Mammary epithelial cell (primary cell): ENCODE measurements around the gene KLHDC7B.
"Not testable (repeated sequence)": the region's sequence is repeated elsewhere in the genome, so short reads cannot be mapped to it uniquely, and the experiment has no call there.

Source experiments
- CTCF ChIP-seq, 2 donors: IDR thresholded peaks in 1 of 2; conservative IDR thresholded peaks in 1 of 2; 2 replicates each; pipeline ENCODE4 v1.5.1; 2011 to 2012; ENCODE audit warnings: inconsistent platforms in 2 of 2, low read length in 2 of 2, mild to moderate bottlenecking in 2 of 2, control low read depth in 1 of 2, low read depth in 1 of 2; ENCODE audit not compliant: insufficient read depth in 1 of 2; ENCODE audit errors: extremely low read depth in 1 of 2
- EZH2 ChIP-seq: IDR thresholded peaks from 2 replicates; pipeline ENCODE4 v1.6.1; 2012; ENCODE audit warnings: low read length, inconsistent platforms, borderline replicate concordance

GRCh38 chr22:50541667-50542026 is 4.1 kb upstream of the KLHDC7B start:
- not testable (repeated sequence) for TF ChIP-seq CTCF (conservative IDR thresholded peaks at IDR 0.05 in 1 of 2, IDR thresholded peaks at IDR 0.05 in 1 of 2; ENCODE audit: extremely low read depth in 1 of 2, insufficient read depth in 1 of 2, low read depth in 1 of 2, low read length in 2 of 2); EZH2
